ENCODE data around the gene ELF1. TPM values are rescaled to one million over a fixed set of nuclear protein-coding genes. Genes with fewer than 3 reads are reported as not detected.
"Not testable (repeated sequence)": the region's sequence is repeated elsewhere in the genome, so short reads cannot be mapped to it uniquely, and the experiment has no call there.

ELF1 gene
- total RNA-seq, 3 donors from 2014 or later (not counting 1 experiment from before 2014, with no cell fraction given): 174 to 216 (median 193) TPM

DNA sequence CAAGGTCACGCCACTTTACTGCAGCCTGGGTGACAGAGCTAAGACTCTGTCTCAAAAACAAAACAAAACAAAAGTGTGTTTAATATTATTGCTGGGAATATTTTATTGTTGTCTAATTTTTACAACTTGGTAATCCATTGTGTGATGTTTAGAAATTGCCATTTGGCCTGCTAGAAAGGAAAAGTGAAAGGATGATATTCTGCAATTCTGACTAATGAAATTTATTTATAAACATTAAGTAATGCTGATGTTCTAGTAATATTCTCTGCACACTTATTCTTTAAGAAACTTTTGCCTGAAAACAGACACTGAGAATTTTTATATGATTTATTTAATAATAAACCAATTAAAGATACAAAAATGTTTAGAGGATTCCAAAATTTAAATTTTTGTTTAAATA lies 87.4 kb downstream of the ELF1 start:
- no peaks in the 10 kb centered on the region for H3K36me3 Mint-ChIP-seq
- no peaks in the 10 kb centered on the region for H3K9me3 ChIP-seq (ENCODE audit: control insufficient read depth, insufficient read depth, low read length)
- WGBS (ENCODE audit: insufficient coverage): 0% methylated on average over 1 of the region's 1 CpG
- no peak for DNase-seq
- peaks cover 20 to 39% of the 10 kb centered on the region in 2 donors for H3K4me1 Mint-ChIP-seq
- intact Hi-C loops (cut with micrococcal nuclease): no loop called here
- no peaks in the 10 kb centered on the region for H3K9me3 Mint-ChIP-seq
- peak overlapping the region in 1 of 2 donors; percentile 73 for H3K27ac Mint-ChIP-seq
- no peak overlapping the region for H3K4me3 ChIP-seq (ENCODE audit: low read length)
- H3K27ac ChIP-seq (ENCODE audit: low read length): no peak overlapping the region
- no peak overlapping the region for H3K4me3 Mint-ChIP-seq
- no peak for TF ChIP-seq CTCF (IDR thresholded peaks at IDR 0.05)
- peaks cover 55% of the 10 kb centered on the region for H3K36me3 ChIP-seq (ENCODE audit: control insufficient read depth, insufficient read depth, low read length)
- no peak for ATAC-seq
- H3K27me3 ChIP-seq (ENCODE audit: control insufficient read depth, insufficient read depth, low read length): no peaks in the 10 kb centered on the region
- no peaks in the 10 kb centered on the region for H3K4me1 ChIP-seq (ENCODE audit: control insufficient read depth, insufficient read depth, low read length)
- no peaks in the 10 kb centered on the region for H3K27me3 Mint-ChIP-seq (ENCODE audit: low read depth in 2 of 2)

- ATAC-seq; intact Hi-C loops (cut with micrococcal nuclease); H3K36me3 Mint-ChIP-seq; H3K4me1 ChIP-seq (ENCODE audit: control insufficient read depth, insufficient read depth, low read length); H3K27me3 ChIP-seq (ENCODE audit: control insufficient read depth, insufficient read depth, low read length); H3K9me3 Mint-ChIP-seq; DNase-seq; H3K4me3 Mint-ChIP-seq; H3K9me3 ChIP-seq (ENCODE audit: control insufficient read depth, insufficient read depth, low read length); H3K4me3 ChIP-seq (ENCODE audit: low read length); H3K27ac ChIP-seq (ENCODE audit: low read length); H3K27me3 Mint-ChIP-seq (ENCODE audit: low read depth in 2 of 2): not testable (repeated sequence)
- peak overlapping the region; percentile 78 to 84 for H3K27ac Mint-ChIP-seq
- peaks cover 20 to 31% of the 10 kb centered on the region in 2 donors for H3K4me1 Mint-ChIP-seq
- WGBS (ENCODE audit: insufficient coverage): 96% methylated on average over 3 of the region's 3 CpGs
- peaks cover 46% of the 10 kb centered on the region for H3K36me3 ChIP-seq (ENCODE audit: control insufficient read depth, insufficient read depth, low read length)
These were observed 89.2 kb downstream of the ELF1 start for GRCh38 chr13:40929883-40930282.

GRCh38 chr13:40928980-40929379 lies 90.1 kb downstream of the ELF1 start:
- intact Hi-C loops (cut with micrococcal nuclease): no loop called here
- no peaks in the 10 kb centered on the region for H3K27me3 Mint-ChIP-seq (ENCODE audit: low read depth in 2 of 2)
- peaks cover 19 to 29% of the 10 kb centered on the region in 2 donors for H3K4me1 Mint-ChIP-seq
- no peak overlapping the region for H3K4me3 ChIP-seq (ENCODE audit: low read length)
- H3K36me3 ChIP-seq (ENCODE audit: control insufficient read depth, insufficient read depth, low read length): peaks cover 45% of the 10 kb centered on the region
- no peak overlapping the region for H3K4me3 Mint-ChIP-seq
- H3K27me3 ChIP-seq (ENCODE audit: control insufficient read depth, insufficient read depth, low read length): no peaks in the 10 kb centered on the region
- no peak overlapping the region for H3K27ac ChIP-seq (ENCODE audit: low read length)
- no peaks in the 10 kb centered on the region for H3K9me3 ChIP-seq (ENCODE audit: control insufficient read depth, insufficient read depth, low read length)
- no peaks in the 10 kb centered on the region for H3K4me1 ChIP-seq (ENCODE audit: control insufficient read depth, insufficient read depth, low read length)
- peak in 2 of 3 donors; percentile 62 to 63 for ATAC-seq
- no peaks in the 10 kb centered on the region for H3K9me3 Mint-ChIP-seq
- H3K27ac Mint-ChIP-seq: peak overlapping the region; percentile 78 to 84
- no peak for TF ChIP-seq CTCF (IDR thresholded peaks at IDR 0.05)
- WGBS (ENCODE audit: insufficient coverage): 65% methylated on average over 3 of the region's 3 CpGs
- H3K36me3 Mint-ChIP-seq: no peaks in the 10 kb centered on the region
- no peak for DNase-seq

GRCh38 chr13:40927929-40928328 lies 91.2 kb downstream of the ELF1 start:
- intact Hi-C loops (cut with micrococcal nuclease): no loop called here
- Histone ChIP-seq H3K27ac (ENCODE audit: low read length) (no peak overlapping the region), H3K9me3 (ENCODE audit: control insufficient read depth, insufficient read depth, low read length) (no peaks in the 10 kb centered on the region), H3K27me3 (ENCODE audit: control insufficient read depth, insufficient read depth, low read length) (no peaks in the 10 kb centered on the region), H3K4me3 (ENCODE audit: low read length) (no peak overlapping the region), H3K4me1 (ENCODE audit: control insufficient read depth, insufficient read depth, low read length) (no peaks in the 10 kb centered on the region), H3K36me3 (ENCODE audit: control insufficient read depth, insufficient read depth, low read length) (peaks cover 34% of the 10 kb centered on the region)
- Mint-ChIP-seq H3K27me3 (ENCODE audit: low read depth in 2 of 2) (no peaks in the 10 kb centered on the region), H3K36me3 (no peaks in the 10 kb centered on the region), H3K9me3 (no peaks in the 10 kb centered on the region), H3K4me3 (no peak overlapping the region), H3K27ac (peak overlapping the region; percentile 78 to 84), H3K4me1 (peaks cover 11 to 22% of the 10 kb centered on the region in 2 donors)
- no peak for DNase-seq
- no peak for ATAC-seq
- no peak for TF ChIP-seq CTCF (IDR thresholded peaks at IDR 0.05)
- 94% methylated on average over 9 of the region's 9 CpGs for WGBS (ENCODE audit: insufficient coverage)

All from natural killer cell (primary cell).